Hematopoietic multipotent progenitor cell treated with erythropoietin and hydrocortisone succinate and interleukin-3 and kit ligand, for 15 days (in vitro differentiated cells): Measurements from ENCODE around the gene SHISA6.

ENCODE experiments used
- DNase-seq: peaks from one replicate; pipeline ENCODE4 v3.0.0-alpha.2; 2015; ENCODE audit warnings: low spot score

Gene SHISA6

GRCh38 chr17:11353601-11354000, 112.6 kb downstream of the SHISA6 start:
- DNase-seq = no peak

GRCh38 chr17:11356371-11356770, 115.4 kb downstream of the SHISA6 start:
- DNase-seq = no peak

- DNase-seq = no peak
Observed at GRCh38 chr17:11363565-11364117, 122.6 kb downstream of the SHISA6 start.

GRCh38 chr17:11366272-11366850, 125.3 kb downstream of the SHISA6 start:
- DNase-seq = no peak

GRCh38 chr17:11369575-11369974, 128.6 kb downstream of the SHISA6 start:
- DNase-seq = no peak

- no peak for DNase-seq
Observed at GRCh38 chr17:11372692-11373091, 131.7 kb downstream of the SHISA6 start.

GRCh38 chr17:11378506-11378905, 137.5 kb downstream of the SHISA6 start:
- no peak for DNase-seq

GRCh38 chr17:11380761-11381160, 139.7 kb downstream of the SHISA6 start:
- no peak for DNase-seq

- no peak for DNase-seq
Observed at GRCh38 chr17:11383157-11383556, 142.1 kb downstream of the SHISA6 start.

- no peak for DNase-seq
Observed at GRCh38 chr17:11384131-11384530, 143.1 kb downstream of the SHISA6 start.

- DNase-seq = no peak
Observed at GRCh38 chr17:11387610-11388009, 146.6 kb downstream of the SHISA6 start.

GRCh38 chr17:11388054-11388453, 147.0 kb downstream of the SHISA6 start:
- DNase-seq = no peak

- no peak for DNase-seq
Observed at GRCh38 chr17:11389583-11389982, 148.6 kb downstream of the SHISA6 start.

GRCh38 chr17:11391134-11391533, 150.1 kb downstream of the SHISA6 start:
- DNase-seq = no peak

- no peak for DNase-seq
Observed at GRCh38 chr17:11404431-11405276, 163.6 kb downstream of the SHISA6 start.

- DNase-seq = no peak
Observed at GRCh38 chr17:11406716-11407115, 165.7 kb downstream of the SHISA6 start.

- no peak for DNase-seq
Observed at GRCh38 chr17:11412654-11413053, 171.6 kb downstream of the SHISA6 start.

GRCh38 chr17:11418342-11418741, 177.3 kb downstream of the SHISA6 start:
- DNase-seq = no peak

- DNase-seq = no peak
Observed at GRCh38 chr17:11430751-11431150, 189.7 kb downstream of the SHISA6 start.

- no peak for DNase-seq
Observed at GRCh38 chr17:11438673-11439072, 197.7 kb downstream of the SHISA6 start.

- no peak for DNase-seq
Observed at GRCh38 chr17:11441004-11441403, 200.0 kb downstream of the SHISA6 start.

- no peak for DNase-seq
Observed at GRCh38 chr17:11446316-11446715, 205.3 kb downstream of the SHISA6 start.

- DNase-seq = no peak
Observed at GRCh38 chr17:11454096-11454495, 213.1 kb downstream of the SHISA6 start.
